ENCODE measurements around the gene NKD2.

The NKD2 gene

DNA sequence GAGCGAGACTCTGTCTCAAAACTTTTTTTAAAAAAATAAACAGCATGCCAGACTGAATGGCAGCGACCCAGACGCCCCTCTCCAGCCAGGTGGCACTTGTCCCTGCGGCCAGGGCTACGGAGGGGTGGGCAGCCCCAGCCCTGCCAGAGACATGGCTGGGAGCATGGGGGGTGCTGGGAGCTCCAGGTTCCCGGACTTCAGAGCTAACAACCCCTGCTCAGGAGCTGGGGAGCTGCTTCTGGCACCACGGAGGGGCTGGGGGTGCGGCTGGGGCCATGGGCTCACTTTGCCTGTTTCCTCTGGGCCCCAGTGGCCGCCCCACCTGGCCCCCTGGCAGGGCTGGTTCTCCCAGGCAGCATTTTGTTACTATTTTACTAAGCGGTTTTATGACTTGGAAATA lies 53.3 kb downstream of the NKD2 start:
- no peak for TF ChIP-seq CTCF (IDR thresholded peaks at IDR 0.05; ENCODE audit: low read depth, low read length)
- no peak for DNase-seq (ENCODE audit: extremely low read depth, low read depth)

DNA sequence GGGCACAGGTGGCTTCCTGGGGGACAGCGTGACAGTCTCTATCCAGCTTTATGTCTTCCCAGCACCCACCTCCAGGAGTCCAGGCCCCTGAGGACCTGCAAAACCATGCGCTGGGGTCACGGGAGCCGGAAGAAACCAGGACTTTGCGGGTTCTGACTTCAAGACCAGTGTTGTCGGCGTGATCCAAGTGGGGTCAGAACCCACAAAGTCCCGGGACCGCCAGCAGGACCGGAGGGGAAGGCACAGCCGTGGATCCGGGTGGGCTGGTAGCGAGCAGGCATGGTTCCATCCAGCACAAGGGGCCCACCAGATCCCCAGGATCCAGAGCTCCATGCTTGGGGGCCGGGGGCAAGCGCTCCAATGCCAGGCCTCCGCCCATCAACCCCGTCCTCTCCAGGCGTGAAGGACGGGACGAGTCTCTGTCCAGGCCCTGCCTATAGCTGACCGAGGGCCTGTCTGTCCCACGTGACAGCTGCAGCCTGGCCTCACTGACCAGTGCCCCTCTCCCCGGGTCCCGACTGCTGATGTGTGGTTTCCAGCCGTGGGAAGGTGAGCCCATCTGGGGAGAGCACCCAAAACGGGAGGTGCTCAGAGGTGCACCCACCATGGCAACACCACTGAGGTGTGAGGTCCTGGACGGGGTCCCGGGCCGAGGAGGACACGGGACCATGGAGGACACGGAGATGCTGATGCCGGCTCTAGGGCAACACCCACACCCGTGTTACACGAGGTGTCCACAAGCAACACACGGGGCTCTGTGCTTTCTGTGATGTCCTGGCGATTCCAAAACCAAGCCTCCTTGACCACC lies 54.4 kb downstream of the NKD2 start:
- no peak for DNase-seq (ENCODE audit: extremely low read depth, low read depth)
- TF ChIP-seq CTCF (IDR thresholded peaks at IDR 0.05; ENCODE audit: low read depth, low read length): no peak

DNA sequence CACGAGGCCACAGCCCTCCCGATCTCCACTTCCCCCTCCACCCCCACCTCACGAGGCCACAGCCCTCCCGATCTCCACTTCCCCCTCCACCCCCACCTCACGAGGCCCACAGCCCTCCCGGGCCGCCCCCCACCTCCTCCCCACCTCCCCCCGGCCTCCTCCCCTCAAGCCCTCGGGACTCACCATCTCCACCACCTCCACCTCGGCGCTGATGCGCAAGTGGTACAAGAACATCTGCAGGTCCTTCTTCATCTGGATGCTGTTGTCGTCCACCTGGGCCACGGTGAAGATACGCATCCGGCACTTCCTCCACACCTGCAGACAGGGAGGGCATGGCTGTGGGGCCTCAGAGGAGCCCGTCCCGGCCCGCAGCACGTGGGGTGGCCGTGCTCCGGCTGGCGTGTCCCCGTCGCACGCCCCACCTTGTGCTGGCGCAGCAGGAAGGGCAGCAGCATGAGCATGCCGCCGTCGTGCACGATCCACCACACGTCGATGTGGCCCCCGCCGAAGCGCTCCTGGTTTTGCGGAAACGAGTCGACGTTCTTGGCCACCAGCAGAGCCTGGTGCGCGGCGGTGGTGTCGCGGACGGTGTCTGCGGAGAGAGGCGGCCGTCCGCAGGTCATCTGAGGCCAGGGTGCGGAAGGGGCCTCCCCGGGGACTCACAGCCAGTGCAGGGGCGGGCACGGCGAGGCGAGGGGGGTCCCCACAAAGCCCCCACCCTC lies 55.2 kb downstream of the NKD2 start:
- no peak for TF ChIP-seq CTCF (IDR thresholded peaks at IDR 0.05; ENCODE audit: low read depth, low read length)
- no peak for DNase-seq (ENCODE audit: extremely low read depth, low read depth)

DNA sequence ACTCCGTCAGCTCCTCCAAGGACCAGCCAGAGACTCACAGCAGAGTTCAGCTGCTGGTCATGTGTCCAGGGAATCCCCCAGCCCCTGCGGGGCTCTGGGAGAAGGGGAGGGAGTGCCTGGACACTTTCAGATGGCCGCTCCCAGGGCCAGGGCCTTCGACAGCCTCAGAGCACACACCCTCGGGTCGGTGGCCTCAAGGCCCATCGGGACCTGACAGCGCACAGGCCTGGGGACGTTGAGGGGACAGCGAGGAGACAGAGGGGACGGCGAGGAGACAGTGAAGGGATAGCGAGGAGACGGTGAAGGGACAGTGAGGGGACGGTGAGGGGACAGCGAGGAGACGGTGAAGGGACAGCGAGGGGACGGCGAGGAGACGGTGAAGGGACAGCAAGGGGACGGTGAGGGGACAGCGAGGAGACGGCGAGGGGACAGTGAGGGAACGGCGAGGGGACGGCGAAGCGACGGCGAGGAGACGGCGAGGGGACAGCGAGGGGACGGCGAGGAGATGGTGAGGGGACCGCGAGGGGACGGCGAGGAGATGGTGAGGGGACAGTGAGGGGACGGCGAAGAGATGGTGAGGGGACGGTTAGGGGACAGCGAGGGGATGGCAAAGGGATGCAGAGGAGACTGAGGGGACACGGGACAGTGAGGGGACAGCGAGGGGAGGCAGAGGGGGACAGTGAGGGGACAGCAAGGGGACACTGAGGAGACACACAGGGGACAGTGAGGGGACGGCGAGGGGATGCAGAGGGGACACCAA lies 56.0 kb downstream of the NKD2 start:
- no peak for TF ChIP-seq CTCF (IDR thresholded peaks at IDR 0.05; ENCODE audit: low read depth, low read length)
- no peak for DNase-seq (ENCODE audit: extremely low read depth, low read depth)

DNA sequence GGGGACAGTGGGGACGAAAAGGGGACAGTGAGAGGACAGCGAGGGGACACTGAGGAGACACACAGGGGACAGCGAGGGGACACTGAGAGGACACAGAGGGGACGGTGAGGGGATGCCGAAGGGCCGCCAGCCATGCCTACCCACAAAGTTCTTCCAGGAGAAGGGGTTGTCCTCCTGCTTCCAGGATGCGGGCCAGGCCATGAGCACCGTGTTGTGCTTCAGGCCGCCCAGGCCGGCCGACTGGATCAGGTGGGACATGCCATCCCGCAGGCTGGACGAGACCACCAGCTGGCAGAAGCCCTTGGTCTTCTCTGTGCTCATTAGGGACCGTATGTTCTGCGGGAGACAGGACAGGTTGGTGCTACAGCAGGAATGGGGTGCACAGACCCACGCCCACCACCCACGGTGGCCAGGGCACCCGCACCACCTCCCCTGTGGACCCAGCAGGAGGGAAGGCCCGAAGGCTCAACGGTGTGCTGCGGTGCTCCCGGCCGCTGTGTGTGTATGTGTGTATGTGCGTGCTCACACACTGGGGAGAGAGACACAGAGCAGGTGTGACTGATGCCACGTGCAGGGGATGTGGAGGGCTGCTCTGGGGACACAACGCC lies 56.6 kb downstream of the NKD2 start:
- no peak for DNase-seq (ENCODE audit: extremely low read depth, low read depth)
- no peak for TF ChIP-seq CTCF (IDR thresholded peaks at IDR 0.05; ENCODE audit: low read depth, low read length)

DNA sequence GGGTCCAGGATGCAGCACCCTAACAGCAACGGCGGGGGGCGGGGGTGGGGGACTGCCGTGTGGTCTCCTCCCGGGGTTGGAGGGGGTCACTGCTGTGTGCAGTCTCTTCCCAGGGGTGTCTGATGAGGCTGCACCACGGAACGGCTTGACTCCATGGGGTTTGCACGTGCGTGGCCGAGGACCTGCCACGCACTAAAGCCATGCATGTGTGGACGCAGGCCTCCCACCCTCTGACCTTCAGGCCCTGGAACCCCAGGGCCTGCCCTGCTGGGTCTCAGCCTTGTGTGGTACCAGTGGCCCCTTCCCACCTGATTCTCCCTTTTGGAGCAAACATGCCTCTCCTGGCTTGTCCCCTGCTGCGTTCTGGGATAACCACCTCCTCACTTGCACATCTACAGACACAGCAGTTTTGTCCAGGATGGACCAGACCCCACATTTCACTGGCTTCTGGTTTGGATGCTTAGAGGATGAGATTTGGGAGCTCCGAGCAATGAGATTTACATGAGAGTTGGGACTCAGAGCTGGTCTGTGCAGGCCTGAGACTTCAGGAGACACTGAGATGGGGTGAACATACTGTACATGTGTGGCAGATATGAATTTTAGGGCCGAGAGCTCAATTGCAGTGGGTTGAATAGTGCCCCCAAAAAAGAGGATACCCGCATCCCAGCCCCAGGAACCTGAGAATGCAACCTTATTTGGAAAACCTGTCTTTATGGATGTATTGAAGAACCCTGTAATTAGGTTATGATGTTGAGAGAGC lies 57.5 kb downstream of the NKD2 start:
- TF ChIP-seq CTCF (IDR thresholded peaks at IDR 0.05; ENCODE audit: low read depth, low read length): no peak
- no peak for DNase-seq (ENCODE audit: extremely low read depth, low read depth)

All from AG09319 (cell line).